GM12878 (cell line): ENCODE results near the gene ITGA5. TPM values are rescaled to one million over a fixed set of nuclear protein-coding genes. Genes with fewer than 3 reads are reported as not detected.

Source experiments
- ATAC-seq: fragments of 200-7000 bp; cut with Tn5 transposase; 3 replicates; pipeline ENCODE4 v1.9.1; 2020; ENCODE audit warnings: mild to moderate bottlenecking, moderate library complexity
- BruUV-seq: library from RNA; stranded (reverse); fragments of 400-500 nt; replicated peaks from 2 replicates; lab custom pipeline; 2021; lab: Mats Ljungman, UMichigan
- CTCF ChIA-PET: fragments of 300-600 bp; sonication (Branson Sonifier 250); formaldehyde crosslinking; extraction: SDS; loops from one replicate; lab custom pipeline; 2021; ENCODE audit warnings: inconsistent platforms; lab: Yijun Ruan, JAX
- POLR2A ChIA-PET: fragments of 350-600 bp; formaldehyde crosslinking; extraction: SDS; loops from one replicate; lab custom pipeline; 2021; ENCODE audit warnings: inconsistent platforms; lab: Charles Lee
- RAD21 ChIA-PET: fragments of 300-600 bp; sonication (Branson Sonifier 250); formaldehyde crosslinking; loops from one replicate; lab custom pipeline; 2023; ENCODE audit warnings: antibody characterized with exemption; ENCODE audit not compliant: unreplicated experiment; lab: Charles Lee
- SMC1A ChIA-PET: fragments of 300-600 bp; sonication (Branson Sonifier 250); formaldehyde crosslinking; loops from one replicate; lab custom pipeline; 2023; ENCODE audit not compliant: unreplicated experiment, uncharacterized antibody; lab: Charles Lee
- DNase-seq: peaks from one replicate; pipeline ENCODE4 v3.0.0-alpha.2; 2011; ENCODE audit warnings: low read depth, low spot score
- FAIRE-seq: peaks from 3 replicates; lab custom pipeline; 2011; peaks lifted over from hg19 to GRCh38; lab: Jason Lieb, UNC
- H2AFZ ChIP-seq: 2 replicates; pipeline ENCODE4 v1.6.0; 2011; ENCODE audit warnings: low read depth, low read length, control low read depth; ENCODE audit not compliant: control insufficient read depth
- H3K27ac ChIP-seq: 2 replicates; pipeline ENCODE4 v1.5.1; 2011; ENCODE audit warnings: control low read depth; ENCODE audit not compliant: control insufficient read depth, insufficient read depth
- H3K27me3 ChIP-seq, 2 experiments: replicated peaks in 1 of 2; 2 replicates each; pipeline versions ENCODE4 v1.6.0 to v1.6.1; 2011; ENCODE audit warnings: low read length in 1 of 2; ENCODE audit not compliant: control insufficient read depth in 2 of 2, insufficient read depth in 2 of 2
- H3K36me3 ChIP-seq, 2 experiments: 2 replicates each; pipeline ENCODE4 v1.5.1; 2011; ENCODE audit warnings: low read length in 1 of 2; ENCODE audit not compliant: control insufficient read depth in 2 of 2, insufficient read depth in 2 of 2
- H3K4me1 ChIP-seq: 2 replicates; pipeline ENCODE4 v1.6.1; 2011; ENCODE audit warnings: mild to moderate bottlenecking, low read length, moderate library complexity, mixed read lengths; ENCODE audit not compliant: control insufficient read depth, insufficient read depth
- H3K4me2 ChIP-seq: 2 replicates; pipeline ENCODE4 v1.6.0; 2011; ENCODE audit warnings: control low read depth; ENCODE audit not compliant: control insufficient read depth, insufficient read depth
- H3K4me3 ChIP-seq: fragments of 200-600 bp; sonication (generic); 2 replicates; pipeline ENCODE4 v1.5.1; 2016
- H3K79me2 ChIP-seq: 2 replicates; pipeline ENCODE4 v1.6.0; 2011; ENCODE audit warnings: low read length; ENCODE audit not compliant: control insufficient read depth, insufficient read depth
- H3K9ac ChIP-seq: 2 replicates; pipeline ENCODE4 v1.8.0; 2011; ENCODE audit warnings: low read length, control low read depth, mixed read lengths; ENCODE audit not compliant: control insufficient read depth, insufficient read depth
- H3K9me3 ChIP-seq: replicated peaks from 3 replicates; pipeline ENCODE4 v1.5.1; 2011; ENCODE audit warnings: mild to moderate bottlenecking, low read length; ENCODE audit not compliant: control insufficient read depth, insufficient read depth
- H4K20me1 ChIP-seq: 2 replicates; pipeline ENCODE4 v1.6.0; 2011; ENCODE audit not compliant: control insufficient read depth, insufficient read depth
- ASH2L ChIP-seq: fragments of 300-600, 200-600 bp; sonication (generic); IDR thresholded peaks from 2 replicates; pipeline ENCODE4 v1.6.1; 2017; ENCODE audit warnings: low read depth, mild to moderate bottlenecking, borderline replicate concordance
- CBFB ChIP-seq: IDR thresholded peaks from 2 replicates; pipeline ENCODE4 v1.6.1; 2016; ENCODE audit warnings: antibody characterized with exemption, low read depth
- CEBPB ChIP-seq, 2 experiments: fragments of 150-350 bp in 1 of 2; IDR thresholded peaks; 2 replicates each; pipeline ENCODE4 v1.6.1; 2012 to 2014; ENCODE audit warnings: low read depth in 2 of 2, low read length in 2 of 2, borderline replicate concordance in 1 of 2, inconsistent platforms in 1 of 2
- CREM ChIP-seq: IDR thresholded peaks from 2 replicates; pipeline ENCODE4 v1.6.1; 2014; ENCODE audit warnings: antibody characterized with exemption, low read depth
- ETV6 ChIP-seq, 2 experiments: fragments of 450-650 bp in 1 of 2; IDR thresholded peaks in 1 of 2; conservative IDR thresholded peaks in 1 of 2; 2 replicates each; pipeline ENCODE4 v1.6.1; 2014; ENCODE audit warnings: antibody characterized with exemption in 1 of 2, borderline replicate concordance in 1 of 2, low read depth in 1 of 2, mild to moderate bottlenecking in 1 of 2, moderate library complexity in 1 of 2
- IKZF2 ChIP-seq, 2 experiments: fragments of 450-650 bp; IDR thresholded peaks; 2 replicates each; pipeline ENCODE4 v1.6.1; 2017; ENCODE audit warnings: mild to moderate bottlenecking in 2 of 2, moderate library complexity in 2 of 2
- NFIC ChIP-seq: IDR thresholded peaks from 2 replicates; pipeline ENCODE4 v1.6.1; 2012; ENCODE audit warnings: low read depth, mild to moderate bottlenecking, inconsistent platforms, low read length, moderate library complexity
- RAD21 ChIP-seq: IDR thresholded peaks from 2 replicates; pipeline ENCODE4 v1.6.1; 2011; ENCODE audit warnings: mild to moderate bottlenecking, low read depth, low read length, moderate library complexity; ENCODE audit not compliant: insufficient read depth
- SPI1 ChIP-seq: IDR thresholded peaks from 2 replicates; pipeline ENCODE4 v1.6.1; 2011; ENCODE audit warnings: low read depth, mild to moderate bottlenecking, low read length, moderate library complexity, borderline replicate concordance; ENCODE audit not compliant: insufficient read depth
- WGBS: methylation state at CpG from one replicate; pipeline ENCODE4 v1.1.6; 2016; ENCODE audit warnings: low lambda C conversion rate; ENCODE audit not compliant: insufficient replicate concordance, insufficient coverage; ENCODE audit errors: missing lambda C conversion rate; 5-methylcytosine and 5-hydroxymethylcytosine counted together
- in situ Hi-C: fragments of 300-500 bp; cut with MboI; formaldehyde crosslinking; loops from 9 replicates; pipeline ENCODE4 v1.14.3; 2018; ENCODE audit warnings: mixed read lengths
- intact Hi-C: fragments of 100-400 bp; cut with micrococcal nuclease; formaldehyde crosslinking; loops from one replicate; pipeline ENCODE4 v1.14.2; 2022; ENCODE audit not compliant: unreplicated experiment
- polyA plus RNA-seq, 11 experiments: library from polyadenylated mRNA; depleted of rRNA in 4 of 11; unstranded in 6 of 11; stranded (reverse) in 5 of 11; fragments of >200 nt; fragmentation: Nextera tagmentation in 4 of 11; fragmentation: Illumina TruSeq in 1 of 11; extraction: Ambion mirVana in 4 of 11; extraction: Trizol in 1 of 11; gene quantifications; 1 replicate in 1 of 11; 2 replicates in 10 of 11; pipeline versions ENCODE4 v1.2.1 to v1.2.3, GENCODE V29; 2011 to 2016; ENCODE audit warnings: inconsistent platforms in 2 of 11, missing spikeins in 2 of 11, low read depth in 1 of 11
- total RNA-seq, 4 experiments: library from RNA; depleted of rRNA in 3 of 4; stranded (reverse); fragments of >200 nt in 3 of 4; fragmentation: Illumina TruSeq in 1 of 4; extraction: Trizol in 1 of 4; gene quantifications; 2 replicates each; pipeline versions ENCODE4 v1.2.1 to v1.2.3, GENCODE V29; 2013 to 2021
- TF ChIP-seq, protein P1 (sequence below): IDR thresholded peaks from 2 replicates; pipeline ENCODE4 v1.6.1; 2011; ENCODE audit warnings: mild to moderate bottlenecking, low read depth, low read length, moderate library complexity; ENCODE audit not compliant: insufficient replicate concordance
- TF ChIP-seq, protein P2 (sequence below): fragments of 450-650 bp; IDR thresholded peaks from 2 replicates; pipeline ENCODE4 v1.6.1; 2017; ENCODE audit warnings: mild to moderate bottlenecking

ITGA5 gene
- total and polyA plus RNA-seq, 10 of the 15 experiments (the other 5 are each of a cell fraction or from before 2014, with no cell fraction given), result 0.15 to 22.5 (median 0.61) TPM

DNA sequence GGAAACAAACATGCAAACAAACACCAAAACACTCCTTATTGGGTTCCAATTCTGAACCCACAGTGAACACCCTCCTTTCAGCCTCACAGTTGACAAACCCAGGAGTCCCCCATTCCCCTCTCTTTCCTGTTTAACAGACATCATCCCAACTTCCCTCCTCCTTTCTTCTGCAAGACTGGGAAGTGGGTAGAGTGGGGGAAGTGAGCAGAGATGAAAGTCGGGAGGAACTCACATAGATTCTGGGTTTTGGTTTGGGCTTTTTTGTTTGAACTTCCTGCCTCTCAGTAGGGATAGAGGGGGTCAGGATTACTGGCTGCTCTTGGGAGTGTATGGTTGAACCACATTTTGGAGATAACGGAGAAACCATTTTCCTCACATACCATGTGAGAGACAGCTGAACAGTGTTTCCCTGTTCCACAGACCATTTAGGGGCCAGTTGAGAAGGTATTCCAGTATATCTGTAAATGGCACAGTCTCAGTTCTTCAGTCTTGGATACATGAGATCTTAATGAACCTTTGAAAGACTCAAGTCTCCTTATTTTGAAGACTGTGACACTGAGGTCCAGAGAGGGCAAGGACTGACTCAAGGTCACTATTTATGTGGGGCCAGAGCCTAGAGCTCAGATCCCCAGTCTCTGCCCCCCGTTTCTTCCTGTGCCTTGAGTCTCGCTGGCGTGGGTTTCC lies 50.9 kb downstream of the ITGA5 start:
- WGBS, result 17% methylated on average over 5 of the region's 5 CpGs
- no peaks in the 10 kb centered on the region for H4K20me1 ChIP-seq
- peak overlapping the region; percentile 83 for H2AFZ ChIP-seq
- H3K27me3 ChIP-seq, result no peaks in the 10 kb centered on the region
- ChIA-PET POLR2A (interaction anchor here (1.2 to 1.7 kb wide), 2 partner anchors 9 to 110 kb away, joined by 4 to 9 read pairs; no protein-coding TSS in a partner anchor), CTCF (interaction anchor here (0.6 to 4.9 kb wide), 42 partner anchors 9 to 167 kb away, joined by 3 to 61 read pairs (median 4); partner anchors contain the start of genes COPZ1, HNRNPA1 and ZNF385A), RAD21 (interaction anchor here (0.8 to 1.8 kb wide), 17 partner anchors 10 to 153 kb away, joined by 3 to 18 read pairs (median 5); partner anchors contain the start of genes COPZ1 and NCKAP1L)
- no peak overlapping the region for H3K27ac ChIP-seq
- ATAC-seq (peak; percentile 44), DNase-seq (no peak)
- peaks cover 32% of the 10 kb centered on the region for H3K4me1 ChIP-seq
- no TSS peak for BruUV-seq
- no peak overlapping the region for H3K4me3 ChIP-seq
- 0 out of 4 replicates have a peak, but pooled peaks of 1 of the 2 experiments have one; percentile 14 for TF ChIP-seq IKZF2 (IDR thresholded peaks at IDR 0.05)
- no peak for TF ChIP-seq CBFB
- no peak for TF ChIP-seq CREM
- TF ChIP-seq, all 136 proteins: peak for 1
- SMC1A ChIA-PET, result interaction anchor here (0.6 to 3.0 kb wide), 24 partner anchors 9 to 336 kb away, joined by 3 to 19 read pairs (median 4); partner anchors contain the start of gene HOXC5
- no peaks in the 10 kb centered on the region for H3K79me2 ChIP-seq
- peak overlapping the region; percentile 66 for H3K4me2 ChIP-seq
- H3K36me3 ChIP-seq, result no peaks in the 10 kb centered on the region
- peak overlapping the region; percentile 38 for H3K9ac ChIP-seq
- H3K9me3 ChIP-seq, result no peaks in the 10 kb centered on the region
- in situ Hi-C loops, result loop anchor here (10.0 kb wide), 1 partner anchor 343 kb away; the partner anchor contains the start of gene HOXC6
- no peak for FAIRE-seq
- intact Hi-C loops, result loop anchor here (1.0 kb wide), 4 partner anchors 32 to 148 kb away; no protein-coding TSS in a partner anchor

DNA sequence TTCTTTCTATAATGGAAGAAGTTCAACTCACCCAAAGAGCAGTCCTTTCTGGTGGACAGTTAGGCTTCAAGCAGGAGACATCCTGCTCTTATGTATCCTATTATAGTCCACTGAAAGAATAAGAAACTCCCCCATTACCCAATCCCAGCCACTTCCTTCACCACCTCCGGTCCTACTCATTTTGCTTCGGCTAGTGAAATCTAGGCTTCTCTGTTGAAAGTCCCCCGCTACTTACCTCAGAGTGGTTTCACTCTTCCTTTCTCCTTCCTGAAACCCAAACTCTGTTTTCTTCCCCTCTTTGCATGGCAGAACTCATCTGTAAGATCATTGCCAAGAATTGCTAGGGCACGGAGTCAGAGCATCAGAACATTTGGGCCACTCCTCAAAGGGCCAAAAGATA lies 54.7 kb downstream of the ITGA5 start, which contains the start of gene GPR84:
Gene GPR84, minus strand, starts transcription at position 74 of the 400 bp plus-strand sequence. CDS start 635 bp downstream, outside the sequence.
- H3K36me3 ChIP-seq, result no peaks in the 10 kb centered on the region
- peak within 1 kb of the TSS; percentile 47; the same call in 1 of the 2 replicates for H3K4me3 ChIP-seq
- peak within 1 kb of the TSS; percentile 74 for H3K4me2 ChIP-seq
- peak within 1 kb of the TSS; percentile 19; the same call in 1 of the 2 replicates for H3K9ac ChIP-seq
- intact Hi-C loops (no loop called here), in situ Hi-C loops (loop anchor here (5.0 to 10.0 kb wide), 3 partner anchors 67 to 340 kb away; partner anchors contain the start of gene HOXC6)
- H3K9me3 ChIP-seq, result no peaks in the 10 kb centered on the region
- no peaks in the 10 kb centered on the region for H4K20me1 ChIP-seq
- SMC1A ChIA-PET, result no interaction called here
- CTCF ChIA-PET, result no interaction called here
- peaks cover 30% of the 10 kb centered on the region for H3K4me1 ChIP-seq
- DNase-seq (peak; percentile 67), ATAC-seq (peak; percentile 75), FAIRE-seq (peak; percentile 95)
- RAD21 ChIA-PET, result no interaction called here
- H2AFZ ChIP-seq, result peak within 1 kb of the TSS; percentile 64
- BruUV-seq, result no TSS peak
- no peaks in the 10 kb centered on the region for H3K79me2 ChIP-seq
- H3K27ac ChIP-seq, result peak within 1 kb of the TSS; percentile 52
- no peaks in the 10 kb centered on the region for H3K27me3 ChIP-seq
- 2% methylated on average over 4 of the region's 4 CpGs for WGBS
- POLR2A ChIA-PET, result no interaction called here
- TF ChIP-seq ETV6 (conservative IDR thresholded peaks at IDR 0.05 in 1 of 2, IDR thresholded peaks at IDR 0.05 in 1 of 2; ENCODE audit: borderline replicate concordance in 1 of 2, low read depth in 1 of 2) (peak in 1 of 2 experiments; percentile 68; a peak in 1 of 4 replicates), ASH2L (no peak), SPI1 (peak; percentile 9; the same call in 1 of the 2 replicates), CEBPB (IDR thresholded peaks at IDR 0.05; ENCODE audit: borderline replicate concordance in 1 of 2, low read depth in 2 of 2, low read length in 2 of 2) (no peak), NFIC (peak; percentile 46; the same call in 1 of the 2 replicates), RAD21 (no peak)
- TF ChIP-seq, protein P1, sequence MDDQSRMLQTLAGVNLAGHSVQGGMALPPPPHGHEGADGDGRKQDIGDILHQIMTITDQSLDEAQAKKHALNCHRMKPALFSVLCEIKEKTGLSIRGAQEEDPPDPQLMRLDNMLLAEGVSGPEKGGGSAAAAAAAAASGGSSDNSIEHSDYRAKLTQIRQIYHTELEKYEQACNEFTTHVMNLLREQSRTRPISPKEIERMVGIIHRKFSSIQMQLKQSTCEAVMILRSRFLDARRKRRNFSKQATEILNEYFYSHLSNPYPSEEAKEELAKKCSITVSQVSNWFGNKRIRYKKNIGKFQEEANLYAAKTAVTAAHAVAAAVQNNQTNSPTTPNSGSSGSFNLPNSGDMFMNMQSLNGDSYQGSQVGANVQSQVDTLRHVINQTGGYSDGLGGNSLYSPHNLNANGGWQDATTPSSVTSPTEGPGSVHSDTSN, result no peak
- TF ChIP-seq, protein P2, sequence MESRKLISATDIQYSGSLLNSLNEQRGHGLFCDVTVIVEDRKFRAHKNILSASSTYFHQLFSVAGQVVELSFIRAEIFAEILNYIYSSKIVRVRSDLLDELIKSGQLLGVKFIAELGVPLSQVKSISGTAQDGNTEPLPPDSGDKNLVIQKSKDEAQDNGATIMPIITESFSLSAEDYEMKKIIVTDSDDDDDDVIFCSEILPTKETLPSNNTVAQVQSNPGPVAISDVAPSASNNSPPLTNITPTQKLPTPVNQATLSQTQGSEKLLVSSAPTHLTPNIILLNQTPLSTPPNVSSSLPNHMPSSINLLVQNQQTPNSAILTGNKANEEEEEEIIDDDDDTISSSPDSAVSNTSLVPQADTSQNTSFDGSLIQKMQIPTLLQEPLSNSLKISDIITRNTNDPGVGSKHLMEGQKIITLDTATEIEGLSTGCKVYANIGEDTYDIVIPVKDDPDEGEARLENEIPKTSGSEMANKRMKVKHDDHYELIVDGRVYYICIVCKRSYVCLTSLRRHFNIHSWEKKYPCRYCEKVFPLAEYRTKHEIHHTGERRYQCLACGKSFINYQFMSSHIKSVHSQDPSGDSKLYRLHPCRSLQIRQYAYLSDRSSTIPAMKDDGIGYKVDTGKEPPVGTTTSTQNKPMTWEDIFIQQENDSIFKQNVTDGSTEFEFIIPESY, result no peak
